ENCODE results near the gene ARHGAP4. TPM values are rescaled to one million over a fixed set of nuclear protein-coding genes. Genes with fewer than 3 reads are reported as not detected.
A peak's percentile ranks its signal among the peaks of the same experiment; 100 is the strongest.

ARHGAP4 gene
- total RNA-seq, 2 experiments from 2014 or later: 456 to 463 TPM

- POLR2A ChIA-PET: interaction anchor here (0.5 to 10.3 kb wide), 7 partner anchors 13 to 145 kb away, joined by 3 to 196 read pairs (median 5); partner anchors contain the start of genes ARHGAP4, HCFC1 and NAA10
- no peaks in the 10 kb centered on the region for H3K27me3 Mint-ChIP-seq
- intact Hi-C loops (cut with DNase I, micrococcal nuclease): loop anchor here (1.0 to 10.0 kb wide), 5 partner anchors 22 to 992 kb away; partner anchors contain the start of gene PLXNB3 (in 1 of the 2)
These were observed 21.1 kb upstream of the ARHGAP4 start for GRCh38 chrX:153947009-153947769.

GRCh38 chrX:153945956-153946943, 20.2 kb upstream of the ARHGAP4 start:
- Histone ChIP-seq H3K27me3 (ENCODE audit: control insufficient read depth in 1 of 2, insufficient read depth in 2 of 2, low read length in 2 of 2) (no peaks in the 10 kb centered on the region), H3K4me1 (ENCODE audit: insufficient read depth, low read length) (peaks cover 55% of the 10 kb centered on the region), H3K9me3 (ENCODE audit: control insufficient read depth in 1 of 2, insufficient read depth in 1 of 2, low read length in 2 of 2) (no peaks in the 10 kb centered on the region), H3K27ac (ENCODE audit: low read depth in 1 of 2, low read length in 2 of 2) (no peak overlapping the region), H3K36me3 (ENCODE audit: insufficient read depth, low read length) (peaks cover 27% of the 10 kb centered on the region), H3K4me3 (ENCODE audit: low read length) (no peak overlapping the region)
- Mint-ChIP-seq H3K9me3 (no peaks in the 10 kb centered on the region), H3K36me3 (ENCODE audit: low read depth) (peaks cover 21% of the 10 kb centered on the region), H3K4me3 (no peak overlapping the region), H3K27ac (no peak overlapping the region), H3K4me1 (ENCODE audit: low read depth) (peaks cover 11% of the 10 kb centered on the region), H3K27me3 (no peaks in the 10 kb centered on the region)
- POLR2A ChIA-PET: interaction anchor here (0.8 to 10.3 kb wide), 4 partner anchors 12 to 23 kb away, joined by 3 to 196 read pairs (median 8); partner anchors contain the start of genes ARHGAP4 and NAA10
- intact Hi-C loops (cut with DNase I, micrococcal nuclease): loop anchor here (5.0 to 10.0 kb wide), 2 partner anchors 989 to 991 kb away; no protein-coding TSS in a partner anchor
- TF ChIP-seq CTCF (IDR thresholded peaks at IDR 0.05): no peak
- no peak for DNase-seq
- ATAC-seq (ENCODE audit: poor library complexity): no peak
- CTCF ChIA-PET: interaction anchor here (0.7 to 3.8 kb wide), 8 partner anchors 9 to 182 kb away, joined by 3 to 101 read pairs (median 4); partner anchors contain the start of genes ARHGAP4, NAA10 and PLXNB3

More at GRCh38 chrX:153947009-153947769, 21.1 kb upstream of the ARHGAP4 start:
- Histone ChIP-seq H3K27me3 (ENCODE audit: control insufficient read depth in 1 of 2, insufficient read depth in 2 of 2, low read length in 2 of 2) (no peaks in the 10 kb centered on the region), H3K4me3 (ENCODE audit: low read length) (no peak overlapping the region), H3K9me3 (ENCODE audit: control insufficient read depth in 1 of 2, insufficient read depth in 1 of 2, low read length in 2 of 2) (no peaks in the 10 kb centered on the region), H3K4me1 (ENCODE audit: insufficient read depth, low read length) (peaks cover 47% of the 10 kb centered on the region), H3K36me3 (ENCODE audit: insufficient read depth, low read length) (peaks cover 35% of the 10 kb centered on the region), H3K27ac (ENCODE audit: low read depth in 1 of 2, low read length in 2 of 2) (no peak overlapping the region)
- no peaks in the 10 kb centered on the region for H3K9me3 Mint-ChIP-seq
- ATAC-seq (ENCODE audit: poor library complexity) (peak; percentile 89), DNase-seq (peak; percentile 62 to 89 (median 74))
- CTCF ChIA-PET: interaction anchor here (0.6 to 3.8 kb wide), 15 partner anchors 10 to 183 kb away, joined by 3 to 101 read pairs (median 4); partner anchors contain the start of genes ARHGAP4, HCFC1, NAA10 and PLXNB3
- H3K4me1 Mint-ChIP-seq (ENCODE audit: low read depth): peaks cover 10% of the 10 kb centered on the region
- peak overlapping the region; percentile 57 for H3K27ac Mint-ChIP-seq
- peak; percentile 84 for TF ChIP-seq CTCF (IDR thresholded peaks at IDR 0.05)
- H3K36me3 Mint-ChIP-seq (ENCODE audit: low read depth): peaks cover 24% of the 10 kb centered on the region
- peak overlapping the region; percentile 39 for H3K4me3 Mint-ChIP-seq

- no peaks in the 10 kb centered on the region for H3K9me3 Mint-ChIP-seq
- H3K27ac Mint-ChIP-seq: peak overlapping the region; percentile 76
- intact Hi-C loops (cut with DNase I, micrococcal nuclease): loop anchor here (5.0 to 10.0 kb wide), 2 partner anchors 987 to 990 kb away; no protein-coding TSS in a partner anchor
These were observed 18.7 kb upstream of the ARHGAP4 start for GRCh38 chrX:153944800-153945150.

More at GRCh38 chrX:153944800-153945150, 18.7 kb upstream of the ARHGAP4 start:
- H3K4me1 ChIP-seq (ENCODE audit: insufficient read depth, low read length): peaks cover 56% of the 10 kb centered on the region
- no peak for TF ChIP-seq CTCF (IDR thresholded peaks at IDR 0.05)
- H3K27ac ChIP-seq (ENCODE audit: low read depth in 1 of 2, low read length in 2 of 2): no peak overlapping the region
- DNase-seq: no peak
- Mint-ChIP-seq H3K4me3 (no peak overlapping the region), H3K4me1 (ENCODE audit: low read depth) (peaks cover 20% of the 10 kb centered on the region), H3K36me3 (ENCODE audit: low read depth) (peaks cover 9% of the 10 kb centered on the region), H3K27me3 (no peaks in the 10 kb centered on the region)
- POLR2A ChIA-PET: interaction anchor here (1.1 to 10.3 kb wide), 5 partner anchors 9 to 34 kb away, joined by 3 to 196 read pairs (median 3); partner anchors contain the start of genes ARHGAP4 and NAA10
- H3K27me3 ChIP-seq (ENCODE audit: control insufficient read depth in 1 of 2, insufficient read depth in 2 of 2, low read length in 2 of 2): no peaks in the 10 kb centered on the region
- peak overlapping the region; percentile 54 for H3K4me3 ChIP-seq (ENCODE audit: low read length)
- H3K36me3 ChIP-seq (ENCODE audit: insufficient read depth, low read length): peaks cover 13% of the 10 kb centered on the region
- no peaks in the 10 kb centered on the region for H3K9me3 ChIP-seq (ENCODE audit: control insufficient read depth in 1 of 2, insufficient read depth in 1 of 2, low read length in 2 of 2)
- peak; percentile 4 for ATAC-seq (ENCODE audit: poor library complexity)
- CTCF ChIA-PET: interaction anchor here (0.6 to 1.4 kb wide), 5 partner anchors 8 to 181 kb away, joined by 3 to 6 read pairs (median 5); partner anchors contain the start of gene PLXNB3

Data from CD4-positive, alpha-beta T cell (primary cell).